T-cell (primary cell): Measurements from ENCODE around the gene SLC2A9. TPM values are rescaled to one million over a fixed set of nuclear protein-coding genes. Genes with fewer than 3 reads are reported as not detected.

Experiments used
- ATAC-seq, 4 experiments: fragments of 200-7000 bp in 3 of 4; fragments of 150-1000 bp in 1 of 4; cut with Tn5 transposase; replicated peaks in 1 of 4; 1 replicate in 3 of 4; 2 replicates in 1 of 4; pipeline ENCODE4 v1.10.0; 2021; ENCODE audit warnings: moderate library complexity in 3 of 4, mild to moderate bottlenecking in 2 of 4, moderate number of reproducible peaks in 1 of 4
- CTCF ChIA-PET, 2 donors: fragments of 300-600 bp; sonication (Branson Sonifier 250); formaldehyde crosslinking; loops; one replicate each; lab custom pipeline; 2022; ENCODE audit warnings: antibody characterized with exemption in 2 of 2; lab: Charles Lee
- POLR2A ChIA-PET, 2 donors: fragments of 300-600 bp; sonication (Branson Sonifier 250); formaldehyde crosslinking; loops; one replicate each; lab custom pipeline; 2022; ENCODE audit warnings: antibody characterized with exemption in 2 of 2; lab: Charles Lee
- DNase-seq, 35 experiments: peaks; one replicate each; pipeline versions ENCODE4 v3.0.0 to v3.0.0-alpha.2; 2013 to 2023
- H3K27ac ChIP-seq: one replicate; pipeline ENCODE4 v1.5.1; 2013; ENCODE audit warnings: low read length
- H3K27me3 ChIP-seq, 2 experiments: replicated peaks in 1 of 2; 1 replicate in 1 of 2; 2 replicates in 1 of 2; pipeline versions ENCODE4 v1.6.1 to v1.7.0; 2013; ENCODE audit warnings: low read length in 1 of 2, mixed read lengths in 1 of 2; ENCODE audit not compliant: control insufficient read depth in 2 of 2, insufficient read depth in 2 of 2; ENCODE audit errors: extremely low read depth in 1 of 2
- H3K36me3 ChIP-seq, 2 donors: 1 replicate in 1 of 2; 2 replicates in 1 of 2; pipeline versions ENCODE4 v1.6.1 to v1.7.0; 2013; ENCODE audit warnings: low read length in 1 of 2; ENCODE audit not compliant: control insufficient read depth in 2 of 2, insufficient read depth in 1 of 2; ENCODE audit errors: extremely low read depth in 1 of 2
- H3K4me1 ChIP-seq, 2 experiments: 1 replicate in 1 of 2; 2 replicates in 1 of 2; pipeline versions ENCODE4 v1.6.1 to v1.7.0; 2013; ENCODE audit warnings: low read length in 2 of 2, mixed read lengths in 1 of 2; ENCODE audit not compliant: insufficient read depth in 2 of 2, control insufficient read depth in 1 of 2; ENCODE audit errors: extremely low read depth in 1 of 2
- H3K4me3 ChIP-seq, 2 donors: 1 replicate in 1 of 2; 2 replicates in 1 of 2; pipeline versions ENCODE4 v1.5.1 to v1.7.0; 2013; ENCODE audit warnings: mild to moderate bottlenecking in 2 of 2, low read length in 1 of 2, moderate library complexity in 1 of 2; ENCODE audit not compliant: control insufficient read depth in 1 of 2; ENCODE audit errors: extremely low read depth in 1 of 2
- H3K9me3 ChIP-seq: 2 replicates; pipeline ENCODE4 v1.7.0; 2013
- H3K27ac Mint-ChIP-seq, 2 donors: one replicate each; pipeline ENCODE4 v1.8.0; 2020 to 2021; ENCODE audit warnings: mild to moderate bottlenecking in 2 of 2, mixed read lengths in 2 of 2
- H3K27me3 Mint-ChIP-seq, 2 donors: one replicate each; pipeline ENCODE4 v1.8.0; 2021 to 2022; ENCODE audit warnings: mixed read lengths in 2 of 2
- H3K36me3 Mint-ChIP-seq: one replicate; pipeline ENCODE4 v1.8.0; 2021; ENCODE audit warnings: mixed read lengths
- H3K4me1 Mint-ChIP-seq, 3 donors: one replicate each; pipeline ENCODE4 v1.8.0; 2020 to 2022; ENCODE audit warnings: mixed read lengths in 3 of 3, mild to moderate bottlenecking in 1 of 3
- H3K4me3 Mint-ChIP-seq, 3 donors: one replicate each; pipeline ENCODE4 v1.8.0; 2020 to 2022; ENCODE audit warnings: mild to moderate bottlenecking in 3 of 3, mixed read lengths in 3 of 3, moderate library complexity in 3 of 3
- H3K9me3 Mint-ChIP-seq, 3 donors: one replicate each; pipeline ENCODE4 v1.8.0; 2020 to 2022; ENCODE audit warnings: mixed read lengths in 3 of 3
- WGBS: methylation state at CpG from one replicate; pipeline ENCODE4 v1.1.5; 2013; ENCODE audit warnings: missing lambda C conversion rate; ENCODE audit not compliant: insufficient coverage; 5-methylcytosine and 5-hydroxymethylcytosine counted together
- total RNA-seq, 35 experiments: library from RNA in 6 of 35; stranded (reverse) in 6 of 35; fragments of 120-200 nt in 1 of 35; gene quantifications; one replicate each; pipeline versions ENCODE4 v1.2.1 to v1.2.4 and lab custom pipeline; 2013 to 2026

The SLC2A9 gene
- total RNA-seq, 5 donors from 2014 or later (not counting 1 experiment from before 2014, with no cell fraction given) = 3.0 to 5.2 (median 4.4) TPM

GRCh38 chr4:9916937-9917336 lies 104.4 kb downstream of the SLC2A9 start:
- 86% methylated on average over 1 of the region's 3 CpGs for WGBS
- H3K4me3 ChIP-seq = no peak overlapping the region
- ChIA-PET CTCF (no interaction called here), POLR2A (no interaction called here)
- Mint-ChIP-seq H3K4me3 (no peak overlapping the region), H3K36me3 (no peaks in the 10 kb centered on the region), H3K9me3 (no peaks in the 10 kb centered on the region), H3K4me1 (no peaks in the 10 kb centered on the region), H3K27me3 (no peaks in the 10 kb centered on the region), H3K27ac (no peak overlapping the region)
- ATAC-seq = no peak
- H3K27ac ChIP-seq = no peak overlapping the region
- no peak for DNase-seq
- H3K27me3 ChIP-seq = peaks cover 0 to 4% of the 10 kb centered on the region in 2 experiments
- no peaks in the 10 kb centered on the region for H3K36me3 ChIP-seq
- no peaks in the 10 kb centered on the region for H3K4me1 ChIP-seq
- H3K9me3 ChIP-seq = no peaks in the 10 kb centered on the region

DNA sequence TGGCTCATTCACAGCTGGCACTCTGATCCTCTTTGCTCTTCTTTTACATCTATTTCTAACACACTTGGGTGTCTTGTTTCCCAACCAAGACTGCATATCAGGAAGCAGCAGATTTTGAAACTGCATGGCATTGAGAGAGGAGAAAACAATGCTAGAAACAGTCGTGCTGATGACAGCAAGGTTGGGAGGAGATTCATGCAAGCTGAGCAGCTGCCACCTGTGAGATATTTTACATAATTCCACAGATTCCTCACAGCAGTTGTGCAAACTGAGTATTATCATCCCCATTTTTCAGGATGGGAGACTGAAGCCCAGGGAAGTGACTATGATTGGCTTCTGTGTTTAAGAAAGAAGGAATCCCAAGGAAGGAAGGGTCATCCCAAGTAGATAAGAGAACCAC lies 105.0 kb downstream of the SLC2A9 start:
- Mint-ChIP-seq H3K27ac (no peak overlapping the region), H3K36me3 (no peaks in the 10 kb centered on the region), H3K4me1 (no peaks in the 10 kb centered on the region), H3K27me3 (no peaks in the 10 kb centered on the region), H3K4me3 (no peak overlapping the region), H3K9me3 (no peaks in the 10 kb centered on the region)
- no peaks in the 10 kb centered on the region for H3K4me1 ChIP-seq
- CTCF ChIA-PET = no interaction called here
- H3K36me3 ChIP-seq = no peaks in the 10 kb centered on the region
- WGBS = no CpG with 5 or more reads among the region's 1 CpG
- H3K27me3 ChIP-seq = peaks cover 0 to 4% of the 10 kb centered on the region in 2 experiments
- DNase-seq = no peak
- H3K9me3 ChIP-seq = no peaks in the 10 kb centered on the region
- H3K27ac ChIP-seq = no peak overlapping the region
- POLR2A ChIA-PET = no interaction called here
- ATAC-seq = no peak
- H3K4me3 ChIP-seq = no peak overlapping the region

DNA sequence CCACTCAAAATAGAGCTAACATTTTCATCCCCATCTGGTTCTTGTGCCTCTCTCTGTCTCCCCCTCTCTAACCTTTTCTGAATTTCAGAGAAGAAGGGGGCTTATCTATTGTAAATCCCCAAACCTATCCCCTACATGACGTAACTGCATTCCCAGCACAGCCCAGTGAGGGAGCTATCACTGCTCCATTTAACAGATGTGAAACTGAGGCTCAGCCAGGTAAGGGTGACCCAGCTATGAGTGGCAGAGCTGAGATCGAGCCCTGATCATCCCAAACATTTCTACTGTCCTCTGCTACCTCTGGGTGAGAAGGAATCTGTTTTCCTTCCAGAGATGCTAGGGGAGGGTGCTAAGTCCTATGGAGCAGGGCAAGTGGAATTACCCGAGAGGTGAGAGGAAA lies 107.5 kb downstream of the SLC2A9 start:
- Histone ChIP-seq H3K36me3 (no peaks in the 10 kb centered on the region), H3K4me1 (no peaks in the 10 kb centered on the region), H3K4me3 (no peak overlapping the region), H3K9me3 (no peaks in the 10 kb centered on the region), H3K27me3 (no peaks in the 10 kb centered on the region), H3K27ac (no peak overlapping the region)
- ChIA-PET POLR2A (no interaction called here), CTCF (no interaction called here)
- DNase-seq (no peak), ATAC-seq (no peak)
- no peak overlapping the region for H3K27ac Mint-ChIP-seq
- peaks cover 0 to 3% (median 0%) of the 10 kb centered on the region in 3 donors for H3K9me3 Mint-ChIP-seq
- no peaks in the 10 kb centered on the region for H3K27me3 Mint-ChIP-seq
- no peaks in the 10 kb centered on the region for H3K4me1 Mint-ChIP-seq
- H3K36me3 Mint-ChIP-seq = no peaks in the 10 kb centered on the region
- WGBS = no CpG with 5 or more reads among the region's 3 CpGs
- H3K4me3 Mint-ChIP-seq = no peak overlapping the region

DNA sequence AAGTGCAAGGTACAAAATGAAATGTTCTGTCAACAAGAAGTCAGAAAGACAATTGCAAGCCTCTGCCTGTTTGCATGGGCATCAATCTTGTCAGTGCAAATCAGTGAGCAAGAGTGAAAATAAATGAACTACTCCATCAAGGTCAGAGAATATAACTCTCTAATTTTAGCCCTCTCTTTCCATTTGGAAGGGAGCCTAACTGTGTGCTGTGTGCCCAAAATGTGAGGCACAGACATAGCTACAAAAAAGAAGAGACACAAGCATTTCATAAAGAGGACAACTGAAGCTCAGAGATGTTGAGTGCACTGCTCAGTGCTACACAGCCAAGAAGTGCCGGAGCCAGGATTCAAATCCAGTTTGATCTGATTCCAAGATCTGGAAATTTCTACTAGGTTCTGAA lies 114.3 kb downstream of the SLC2A9 start:
- H3K4me1 Mint-ChIP-seq = no peaks in the 10 kb centered on the region
- no peaks in the 10 kb centered on the region for H3K9me3 ChIP-seq
- DNase-seq = no peak
- peaks cover 0 to 4% (median 0%) of the 10 kb centered on the region in 3 donors for H3K9me3 Mint-ChIP-seq
- H3K36me3 Mint-ChIP-seq = no peaks in the 10 kb centered on the region
- no peak overlapping the region for H3K4me3 ChIP-seq
- H3K27me3 Mint-ChIP-seq = peaks cover 0 to 3% of the 10 kb centered on the region in 2 donors
- no peaks in the 10 kb centered on the region for H3K36me3 ChIP-seq
- no CpG with 5 or more reads among the region's 1 CpG for WGBS
- ChIA-PET CTCF (no interaction called here), POLR2A (no interaction called here)
- H3K4me3 Mint-ChIP-seq = no peak overlapping the region
- no peaks in the 10 kb centered on the region for H3K4me1 ChIP-seq
- no peaks in the 10 kb centered on the region for H3K27me3 ChIP-seq
- no peak overlapping the region for H3K27ac Mint-ChIP-seq
- no peak overlapping the region for H3K27ac ChIP-seq
- no peak for ATAC-seq

DNA sequence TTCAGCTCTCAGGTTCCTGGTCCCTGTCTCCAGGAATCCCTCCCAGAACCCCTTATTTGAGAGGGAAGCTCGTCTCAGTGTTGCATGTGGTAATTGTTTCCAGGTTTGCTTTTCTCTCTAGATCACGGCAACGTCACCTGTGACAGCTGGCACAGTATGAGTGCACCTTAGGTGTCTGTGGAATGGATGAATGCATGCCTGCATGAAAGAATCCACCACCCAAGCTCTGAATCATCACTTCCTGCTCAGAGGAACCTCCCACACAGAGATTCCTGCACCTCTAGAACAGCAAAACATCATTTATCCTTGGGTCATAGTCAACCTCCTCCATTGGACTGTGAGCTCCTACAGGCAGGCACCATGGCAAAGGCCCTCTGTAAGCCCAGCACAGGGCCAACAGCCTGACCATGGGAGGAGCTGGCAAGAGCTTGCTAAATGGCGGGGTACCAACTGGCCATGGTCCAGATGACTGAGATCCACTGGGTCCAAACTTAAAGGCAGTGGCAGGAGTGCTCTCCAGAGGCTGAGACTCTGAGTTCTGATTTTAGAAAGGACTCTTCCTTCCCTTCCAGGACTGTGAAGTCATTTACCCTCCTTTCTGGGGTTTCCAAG lies 116.2 kb downstream of the SLC2A9 start:
- H3K9me3 ChIP-seq = no peaks in the 10 kb centered on the region
- ChIA-PET CTCF (interaction anchor here in 1 of 2 donors (0.9 kb wide), 1 partner anchor 13 kb away, joined by 3 read pairs; no protein-coding TSS in a partner anchor), POLR2A (no interaction called here)
- Mint-ChIP-seq H3K27me3 (peaks cover 3 to 5% of the 10 kb centered on the region in 2 donors), H3K4me3 (no peak overlapping the region), H3K4me1 (no peaks in the 10 kb centered on the region), H3K9me3 (peaks cover 0 to 4% (median 0%) of the 10 kb centered on the region in 3 donors), H3K36me3 (no peaks in the 10 kb centered on the region), H3K27ac (no peak overlapping the region)
- H3K27me3 ChIP-seq = peaks cover 0 to under 1% of the 10 kb centered on the region in 2 experiments
- H3K36me3 ChIP-seq = no peaks in the 10 kb centered on the region
- no peak overlapping the region for H3K27ac ChIP-seq
- no peak for ATAC-seq
- H3K4me3 ChIP-seq = no peak overlapping the region
- DNase-seq = no peak
- WGBS = 64% methylated on average over 2 of the region's 4 CpGs
- H3K4me1 ChIP-seq = no peaks in the 10 kb centered on the region

GRCh38 chr4:9903317-9903716 lies 118.0 kb downstream of the SLC2A9 start:
- Histone ChIP-seq H3K27ac (no peak overlapping the region), H3K4me3 (no peak overlapping the region), H3K9me3 (no peaks in the 10 kb centered on the region), H3K27me3 (peaks cover 0 to 3% of the 10 kb centered on the region in 2 experiments), H3K4me1 (no peaks in the 10 kb centered on the region), H3K36me3 (no peaks in the 10 kb centered on the region)
- no peak for ATAC-seq
- ChIA-PET POLR2A (no interaction called here), CTCF (no interaction called here)
- no peaks in the 10 kb centered on the region for H3K4me1 Mint-ChIP-seq
- no peak for DNase-seq
- no peaks in the 10 kb centered on the region for H3K36me3 Mint-ChIP-seq
- no peak overlapping the region for H3K27ac Mint-ChIP-seq
- 93% methylated on average over 2 of the region's 3 CpGs for WGBS
- H3K9me3 Mint-ChIP-seq = no peaks in the 10 kb centered on the region
- H3K4me3 Mint-ChIP-seq = no peak overlapping the region
- peaks cover 7 to 10% of the 10 kb centered on the region in 2 donors for H3K27me3 Mint-ChIP-seq
